ENCODE results near the gene TDRD15.

DNA sequence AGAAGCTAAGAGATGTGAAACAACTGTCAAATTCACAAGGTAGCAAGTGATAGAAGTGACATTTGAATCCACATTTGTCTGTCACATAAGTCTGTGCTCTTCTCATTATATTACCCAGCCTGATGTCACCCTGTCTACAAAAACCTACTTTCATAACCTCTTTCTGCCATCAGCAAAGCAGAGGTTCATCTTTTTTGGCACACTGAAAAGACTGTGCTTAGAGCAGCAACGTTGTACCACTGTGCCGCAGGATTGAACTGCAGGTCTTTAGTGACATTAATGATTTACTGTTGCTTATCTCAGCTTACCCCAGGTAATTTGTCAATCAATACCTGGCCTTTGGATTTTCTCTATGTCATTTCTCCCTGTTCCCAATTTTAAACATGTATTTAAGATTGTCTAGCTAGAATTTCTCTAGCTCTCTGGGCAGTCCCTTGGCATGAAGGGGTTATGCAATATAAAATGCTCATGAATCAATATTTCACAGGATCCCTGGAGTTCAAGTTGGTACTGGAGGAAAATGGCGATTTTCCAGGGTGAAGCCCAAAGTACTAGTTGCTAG lies 31.4 kb upstream of the TDRD15 start:
- TF ChIP-seq, protein P1, sequence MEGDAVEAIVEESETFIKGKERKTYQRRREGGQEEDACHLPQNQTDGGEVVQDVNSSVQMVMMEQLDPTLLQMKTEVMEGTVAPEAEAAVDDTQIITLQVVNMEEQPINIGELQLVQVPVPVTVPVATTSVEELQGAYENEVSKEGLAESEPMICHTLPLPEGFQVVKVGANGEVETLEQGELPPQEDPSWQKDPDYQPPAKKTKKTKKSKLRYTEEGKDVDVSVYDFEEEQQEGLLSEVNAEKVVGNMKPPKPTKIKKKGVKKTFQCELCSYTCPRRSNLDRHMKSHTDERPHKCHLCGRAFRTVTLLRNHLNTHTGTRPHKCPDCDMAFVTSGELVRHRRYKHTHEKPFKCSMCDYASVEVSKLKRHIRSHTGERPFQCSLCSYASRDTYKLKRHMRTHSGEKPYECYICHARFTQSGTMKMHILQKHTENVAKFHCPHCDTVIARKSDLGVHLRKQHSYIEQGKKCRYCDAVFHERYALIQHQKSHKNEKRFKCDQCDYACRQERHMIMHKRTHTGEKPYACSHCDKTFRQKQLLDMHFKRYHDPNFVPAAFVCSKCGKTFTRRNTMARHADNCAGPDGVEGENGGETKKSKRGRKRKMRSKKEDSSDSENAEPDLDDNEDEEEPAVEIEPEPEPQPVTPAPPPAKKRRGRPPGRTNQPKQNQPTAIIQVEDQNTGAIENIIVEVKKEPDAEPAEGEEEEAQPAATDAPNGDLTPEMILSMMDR (IDR thresholded peaks at IDR 0.05): no peak
- no peak for TF ChIP-seq POLR2A (IDR thresholded peaks at IDR 0.05)

Data from testis (tissue), 2 donors.